Fibroblast of lung (primary cell): ENCODE results near the gene CSF2RB. TPM values are rescaled to one million over a fixed set of nuclear protein-coding genes. Genes with fewer than 3 reads are reported as not detected.
A peak's percentile ranks its signal among the peaks of the same experiment; 100 is the strongest.

Source experiments
- DNase-seq, 2 donors: peaks; one replicate each; pipeline versions ENCODE4 v3.0.0 to v3.0.0-alpha.2; 2010; ENCODE audit warnings: low read depth in 2 of 2
- H2AFZ ChIP-seq: 2 replicates; pipeline ENCODE4 v1.5.1; 2012; ENCODE audit warnings: low read length, control low read depth, inconsistent platforms
- H3K27ac ChIP-seq: 2 replicates; pipeline ENCODE4 v1.5.1; 2011; ENCODE audit warnings: low read length, control low read depth; ENCODE audit not compliant: insufficient read depth
- H3K27me3 ChIP-seq: 2 replicates; pipeline ENCODE4 v1.5.1; 2011; ENCODE audit warnings: mild to moderate bottlenecking, low read length; ENCODE audit not compliant: control insufficient read depth, insufficient read depth
- H3K36me3 ChIP-seq: 2 replicates; pipeline ENCODE4 v1.5.1; 2011; ENCODE audit warnings: low read length; ENCODE audit not compliant: control insufficient read depth, insufficient read depth
- H3K4me1 ChIP-seq: 2 replicates; pipeline ENCODE4 v1.5.1; 2011; ENCODE audit warnings: low read length; ENCODE audit not compliant: control insufficient read depth, insufficient read depth; ENCODE audit errors: extremely low read depth
- H3K4me2 ChIP-seq: 2 replicates; pipeline ENCODE4 v1.5.1; 2011; ENCODE audit warnings: low read length, control low read depth; ENCODE audit not compliant: insufficient read depth; ENCODE audit errors: extremely low read depth
- H3K4me3 ChIP-seq, 4 experiments: fragments of 200-600 bp in 1 of 4; sonication (generic) in 1 of 4; replicated peaks in 1 of 4; 2 replicates each; pipeline ENCODE4 v1.5.1; 2011 to 2016; ENCODE audit warnings: low read length in 4 of 4, low read depth in 3 of 4, mild to moderate bottlenecking in 3 of 4, control low read depth in 2 of 4, inconsistent platforms in 1 of 4, mixed read lengths in 1 of 4; ENCODE audit not compliant: insufficient read depth in 1 of 4; ENCODE audit errors: control extremely low read depth in 1 of 4
- H3K79me2 ChIP-seq: 2 replicates; pipeline ENCODE4 v1.5.1; 2012; ENCODE audit warnings: mild to moderate bottlenecking, low read length, inconsistent platforms; ENCODE audit not compliant: control insufficient read depth, insufficient read depth
- H3K9ac ChIP-seq: 2 replicates; pipeline ENCODE4 v1.5.1; 2011; ENCODE audit warnings: mild to moderate bottlenecking, low read length, control low read depth; ENCODE audit not compliant: insufficient read depth
- H3K9me3 ChIP-seq: 2 replicates; pipeline ENCODE4 v1.5.1; 2012; ENCODE audit warnings: low read depth, low read length; ENCODE audit not compliant: control insufficient read depth, insufficient read depth
- H4K20me1 ChIP-seq: 2 replicates; pipeline ENCODE4 v1.5.1; 2011; ENCODE audit warnings: low read length; ENCODE audit not compliant: control insufficient read depth, insufficient read depth; ENCODE audit errors: extremely low read depth
- EZH2 ChIP-seq: IDR thresholded peaks from 2 replicates; pipeline ENCODE4 v1.5.1; 2012; ENCODE audit warnings: low read length, control low read depth, mild to moderate bottlenecking; ENCODE audit errors: missing control alignments
- polyA plus RNA-seq, 2 donors: library from polyadenylated mRNA; depleted of rRNA in 1 of 2; stranded (reverse) in 1 of 2; unstranded in 1 of 2; fragments of >200 nt; gene quantifications; 2 replicates each; pipeline ENCODE4 v1.2.1, GENCODE V29; 2011 to 2012; ENCODE audit warnings: missing spikeins in 1 of 2
- total RNA-seq: library from RNA; depleted of rRNA; stranded (reverse); fragments of >200 nt; gene quantifications from 2 replicates; pipeline ENCODE4 v1.2.1, GENCODE V29; 2014
- TF ChIP-seq, protein P1 (sequence below), 2 donors: IDR thresholded peaks in 1 of 2; conservative IDR thresholded peaks in 1 of 2; 1 replicate in 1 of 2; 2 replicates in 1 of 2; pipeline ENCODE4 v1.5.1; 2011 to 2012; ENCODE audit warnings: low read length in 2 of 2, control low read depth in 1 of 2, inconsistent platforms in 1 of 2, low read depth in 1 of 2, mild to moderate bottlenecking in 1 of 2

The CSF2RB gene
- total and polyA plus RNA-seq, 2 donors (not counting 1 experiment from before 2014, with no cell fraction given) = not detected

DNA sequence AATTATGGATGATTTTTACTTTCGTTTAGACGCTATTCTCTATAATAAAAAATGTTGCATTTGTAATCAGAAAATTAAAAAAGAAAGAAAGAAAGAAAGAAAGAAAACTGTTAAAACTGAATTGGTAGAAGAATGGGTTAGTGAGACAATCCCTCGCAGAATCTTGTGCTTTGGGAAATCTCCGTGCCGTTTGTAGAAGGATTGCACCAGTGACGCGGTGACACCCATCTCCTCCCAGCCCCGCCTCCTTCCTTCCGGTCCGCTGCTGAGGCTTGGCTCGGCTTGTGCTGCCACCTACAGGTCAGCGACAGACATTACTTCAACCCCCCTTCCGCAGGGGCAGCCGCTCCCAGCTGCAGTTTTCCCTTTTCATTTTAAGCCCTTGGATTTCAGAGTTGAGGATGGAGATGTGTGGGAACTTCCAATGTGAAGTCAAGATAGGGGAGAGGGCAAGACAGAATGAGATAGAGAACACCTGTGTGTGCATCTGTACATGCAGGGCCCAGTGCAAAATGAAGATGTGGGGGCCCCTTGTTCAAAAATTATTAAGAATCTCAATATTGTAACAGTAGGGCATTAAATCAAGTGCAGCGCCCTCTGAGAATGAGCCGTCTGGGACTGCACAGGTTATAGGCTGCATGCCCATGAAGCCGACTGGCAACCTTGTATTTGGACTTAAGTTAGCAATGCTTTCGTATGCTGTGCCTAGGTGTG, 64.7 kb downstream of the CSF2RB start:
- H3K9ac ChIP-seq = no peak overlapping the region
- H3K27me3 ChIP-seq = no peaks in the 10 kb centered on the region
- peak overlapping the region; percentile 42 for H2AFZ ChIP-seq
- H3K4me2 ChIP-seq = peak overlapping the region; percentile 83
- no peak for TF ChIP-seq EZH2
- TF ChIP-seq, protein P1, sequence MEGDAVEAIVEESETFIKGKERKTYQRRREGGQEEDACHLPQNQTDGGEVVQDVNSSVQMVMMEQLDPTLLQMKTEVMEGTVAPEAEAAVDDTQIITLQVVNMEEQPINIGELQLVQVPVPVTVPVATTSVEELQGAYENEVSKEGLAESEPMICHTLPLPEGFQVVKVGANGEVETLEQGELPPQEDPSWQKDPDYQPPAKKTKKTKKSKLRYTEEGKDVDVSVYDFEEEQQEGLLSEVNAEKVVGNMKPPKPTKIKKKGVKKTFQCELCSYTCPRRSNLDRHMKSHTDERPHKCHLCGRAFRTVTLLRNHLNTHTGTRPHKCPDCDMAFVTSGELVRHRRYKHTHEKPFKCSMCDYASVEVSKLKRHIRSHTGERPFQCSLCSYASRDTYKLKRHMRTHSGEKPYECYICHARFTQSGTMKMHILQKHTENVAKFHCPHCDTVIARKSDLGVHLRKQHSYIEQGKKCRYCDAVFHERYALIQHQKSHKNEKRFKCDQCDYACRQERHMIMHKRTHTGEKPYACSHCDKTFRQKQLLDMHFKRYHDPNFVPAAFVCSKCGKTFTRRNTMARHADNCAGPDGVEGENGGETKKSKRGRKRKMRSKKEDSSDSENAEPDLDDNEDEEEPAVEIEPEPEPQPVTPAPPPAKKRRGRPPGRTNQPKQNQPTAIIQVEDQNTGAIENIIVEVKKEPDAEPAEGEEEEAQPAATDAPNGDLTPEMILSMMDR (conservative IDR thresholded peaks at IDR 0.05 in 1 of 2, IDR thresholded peaks at IDR 0.05 in 1 of 2; ENCODE audit: low read depth in 1 of 2, low read length in 2 of 2) = peak; percentile 78 to 90
- peak; percentile 71 to 82 for DNase-seq
- H3K36me3 ChIP-seq = no peaks in the 10 kb centered on the region
- no peaks in the 10 kb centered on the region for H3K9me3 ChIP-seq
- no peaks in the 10 kb centered on the region for H4K20me1 ChIP-seq
- H3K79me2 ChIP-seq = no peaks in the 10 kb centered on the region
- peak overlapping the region; percentile 14 to 69 (median 42) for H3K4me3 ChIP-seq
- no peak overlapping the region for H3K27ac ChIP-seq
- H3K4me1 ChIP-seq = no peaks in the 10 kb centered on the region

DNA sequence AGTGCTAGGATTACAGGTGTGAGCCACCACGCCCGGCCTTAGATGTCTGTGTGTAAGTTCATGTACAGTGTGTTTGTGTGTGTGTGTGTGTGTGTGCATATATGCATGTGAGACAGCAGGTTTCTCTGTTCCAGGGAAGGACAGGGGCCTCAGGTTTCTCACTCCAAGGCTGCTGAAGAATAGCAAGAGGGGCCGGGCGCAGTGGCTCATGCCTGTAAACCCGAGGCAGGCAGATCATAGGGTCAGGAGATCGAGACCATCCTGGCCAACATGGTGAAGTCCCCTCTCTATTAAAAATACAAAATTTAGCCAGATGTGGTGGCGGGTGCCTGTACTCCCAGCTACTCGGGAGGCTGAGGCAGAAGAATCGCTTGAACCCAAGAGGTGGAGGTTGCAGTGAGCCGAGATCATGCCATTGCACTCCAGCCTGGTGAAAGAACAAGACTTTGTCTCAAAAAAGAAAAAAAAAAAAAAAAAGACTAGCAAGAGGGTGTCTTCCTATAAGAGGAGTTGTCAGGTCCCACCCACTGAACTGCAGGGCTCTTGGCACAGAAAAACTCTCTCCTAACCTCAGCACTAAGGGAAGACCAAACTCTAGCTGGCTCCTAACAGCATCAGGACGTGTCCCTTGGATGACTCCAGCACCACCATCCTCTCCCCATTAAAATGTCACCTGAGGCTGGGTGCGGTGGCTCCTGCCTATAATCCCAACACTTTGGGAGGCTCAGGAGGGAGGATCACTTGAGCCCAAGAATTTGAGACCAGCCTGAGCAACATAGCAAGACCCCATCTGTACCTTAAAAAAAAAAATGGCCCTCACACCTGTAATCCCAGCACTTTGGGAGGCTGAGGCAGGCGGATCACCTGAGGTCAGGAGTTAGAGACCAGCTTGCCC, 65.8 kb downstream of the CSF2RB start:
- no peak overlapping the region for H3K27ac ChIP-seq
- no peak for DNase-seq
- no peak overlapping the region for H2AFZ ChIP-seq
- H3K27me3 ChIP-seq = no peaks in the 10 kb centered on the region
- H3K4me2 ChIP-seq = no peak overlapping the region
- H3K9ac ChIP-seq = no peak overlapping the region
- H3K79me2 ChIP-seq = no peaks in the 10 kb centered on the region
- H4K20me1 ChIP-seq = no peaks in the 10 kb centered on the region
- no peak for TF ChIP-seq EZH2
- TF ChIP-seq, protein P1 (conservative IDR thresholded peaks at IDR 0.05 in 1 of 2, IDR thresholded peaks at IDR 0.05 in 1 of 2; ENCODE audit: low read depth in 1 of 2, low read length in 2 of 2) = no peak
- no peaks in the 10 kb centered on the region for H3K9me3 ChIP-seq
- no peaks in the 10 kb centered on the region for H3K36me3 ChIP-seq
- no peak overlapping the region for H3K4me3 ChIP-seq
- no peaks in the 10 kb centered on the region for H3K4me1 ChIP-seq

DNA sequence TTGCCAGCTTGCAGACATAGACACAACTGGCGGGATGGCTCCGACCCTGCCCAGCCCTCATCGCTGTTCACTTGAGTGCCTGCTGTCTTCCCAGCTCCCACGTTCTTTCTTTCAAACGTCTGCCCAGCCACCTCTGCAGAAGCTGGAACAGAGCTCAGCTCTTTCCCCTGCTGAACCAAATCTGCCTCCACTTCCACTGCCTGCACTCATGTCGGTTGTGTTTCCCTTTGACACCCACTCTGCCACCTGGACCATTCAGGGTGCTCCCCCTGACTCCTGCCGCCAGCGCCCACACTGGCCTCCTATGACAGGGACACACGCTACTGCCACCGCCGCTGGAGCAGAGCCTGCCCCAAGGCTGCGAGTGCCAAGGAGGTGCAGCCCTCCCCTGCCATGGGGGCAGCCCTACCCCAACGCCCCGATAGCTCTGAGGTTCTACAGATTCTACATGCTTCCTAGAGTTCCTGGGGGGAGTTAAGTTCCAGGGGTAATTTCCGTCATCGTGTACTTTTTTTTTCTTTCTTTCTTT, 67.9 kb downstream of the CSF2RB start:
- no peaks in the 10 kb centered on the region for H3K27me3 ChIP-seq
- no peak overlapping the region for H3K4me2 ChIP-seq
- no peaks in the 10 kb centered on the region for H3K4me1 ChIP-seq
- no peak overlapping the region for H3K9ac ChIP-seq
- H2AFZ ChIP-seq = no peak overlapping the region
- H4K20me1 ChIP-seq = no peaks in the 10 kb centered on the region
- no peaks in the 10 kb centered on the region for H3K9me3 ChIP-seq
- DNase-seq = no peak
- H3K27ac ChIP-seq = no peak overlapping the region
- no peaks in the 10 kb centered on the region for H3K79me2 ChIP-seq
- no peak overlapping the region for H3K4me3 ChIP-seq
- no peaks in the 10 kb centered on the region for H3K36me3 ChIP-seq
- no peak for TF ChIP-seq EZH2
- TF ChIP-seq, protein P1 (conservative IDR thresholded peaks at IDR 0.05 in 1 of 2, IDR thresholded peaks at IDR 0.05 in 1 of 2; ENCODE audit: low read depth in 1 of 2, low read length in 2 of 2) = no peak
